ENCODE results near the gene NRDC.
"Not testable (repeated sequence)": the region's sequence is repeated elsewhere in the genome, so short reads cannot be mapped to it uniquely, and the experiment has no call there.

Gene NRDC

DNA sequence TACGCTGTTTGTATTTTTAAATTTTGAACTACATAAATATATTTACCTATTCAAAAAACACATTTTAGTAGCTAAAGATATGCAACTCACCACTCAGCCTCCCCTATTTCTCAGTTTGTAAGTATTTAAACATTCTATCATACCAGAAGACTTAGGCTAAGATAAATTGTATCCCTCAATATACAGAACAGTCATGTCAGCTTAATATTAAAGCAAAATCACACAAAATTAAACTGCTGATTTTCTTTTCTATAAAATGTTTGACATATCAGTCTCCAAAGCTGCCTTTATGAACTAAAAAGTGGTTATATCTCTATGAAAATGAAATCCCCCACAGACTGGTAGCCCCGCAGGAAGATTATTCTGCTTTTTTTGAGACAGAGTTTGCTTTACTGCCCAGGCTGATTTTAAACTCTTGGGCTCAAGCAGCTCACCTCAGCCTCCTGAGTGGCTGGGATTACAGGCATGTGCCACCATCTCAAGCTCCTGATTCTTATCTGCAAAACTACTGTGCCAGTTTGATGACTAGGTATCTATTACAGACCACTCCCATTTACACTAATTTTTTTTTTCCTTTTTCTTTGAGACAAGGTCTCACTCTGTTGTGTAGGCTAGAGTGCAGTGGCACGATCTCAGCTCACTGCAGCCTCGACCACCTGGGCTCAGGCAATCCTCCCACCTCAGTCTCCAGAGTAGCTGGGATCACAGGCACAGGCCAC, 37.6 kb downstream of the NRDC start:
- no peak for DNase-seq

DNA sequence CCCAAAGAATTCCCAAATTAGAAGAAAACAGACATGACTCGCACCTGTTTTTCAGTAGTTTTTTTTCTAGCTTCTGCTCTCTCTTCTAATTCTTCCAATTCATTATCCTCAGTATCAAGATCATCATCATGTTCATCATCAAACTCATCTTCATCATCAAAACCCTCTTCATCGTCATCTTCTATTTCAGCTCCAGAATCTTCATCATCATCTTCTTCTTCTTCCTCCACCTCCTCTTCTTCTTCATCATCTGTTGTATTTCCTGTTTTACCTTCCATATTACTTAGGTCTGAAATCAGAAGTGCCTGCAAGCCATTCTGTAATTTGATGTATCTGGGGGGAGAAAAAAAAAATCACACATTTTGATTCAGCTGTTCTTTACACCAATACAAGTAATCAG, 38.3 kb downstream of the NRDC start:
- DNase-seq = no peak

DNA sequence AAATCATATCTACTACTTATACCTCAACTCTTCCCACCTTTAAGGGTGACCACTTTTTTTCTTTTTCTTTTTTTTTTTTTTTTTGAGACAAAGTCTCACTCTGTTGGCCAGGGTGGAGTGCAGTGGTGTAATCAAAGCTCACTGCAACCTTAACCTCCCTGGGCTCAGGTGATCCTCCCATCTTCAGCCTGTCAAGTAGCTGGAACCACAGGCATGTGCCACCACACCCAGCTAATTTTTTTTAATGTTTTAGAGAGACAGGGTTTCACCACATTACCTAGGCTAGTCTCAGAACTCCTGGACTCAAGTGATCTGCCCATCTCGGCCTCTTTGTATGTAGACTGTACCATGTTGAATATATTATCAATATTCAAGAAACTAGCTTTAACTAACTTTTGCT, 39.4 kb downstream of the NRDC start:
- no peak for DNase-seq

DNA sequence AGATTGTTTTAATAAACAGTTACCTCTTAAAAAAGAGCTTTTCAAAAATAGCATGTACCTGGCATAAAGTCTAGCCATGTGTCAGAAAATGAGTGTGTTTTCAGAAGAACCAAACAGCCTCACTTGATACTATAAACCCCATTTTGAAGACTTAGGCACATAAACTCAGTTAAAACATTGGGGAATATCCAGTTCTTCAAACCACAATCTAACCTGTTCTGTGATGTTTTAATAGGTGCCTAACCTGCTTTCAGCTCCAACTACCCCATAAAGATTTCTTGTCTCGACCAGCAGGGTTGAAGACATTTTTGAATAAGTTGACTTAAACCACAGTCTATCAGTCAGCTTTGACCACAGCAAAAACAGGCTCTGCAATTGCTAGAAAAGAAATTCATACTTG, 41.3 kb downstream of the NRDC start:
- DNase-seq = no peak

DNA sequence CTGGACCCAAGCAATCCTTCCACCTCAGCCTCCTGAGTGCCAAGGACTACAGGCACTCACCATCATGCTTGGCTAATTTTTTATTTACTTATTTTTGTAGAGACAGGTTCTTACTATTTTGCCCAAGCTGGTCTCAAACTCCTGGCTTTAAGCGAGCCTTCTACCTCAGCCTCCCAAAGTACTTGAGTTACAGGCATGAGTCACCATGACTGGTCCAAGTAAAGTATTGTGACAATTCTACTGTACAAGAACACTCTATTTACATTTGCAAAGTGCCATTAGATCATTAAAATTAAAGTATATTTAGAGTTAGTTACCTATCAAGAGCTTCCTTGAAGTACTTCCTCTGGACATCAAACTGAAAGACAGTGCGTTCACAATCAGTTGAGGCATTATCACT, 44.8 kb downstream of the NRDC start:
- DNase-seq = no peak

DNA sequence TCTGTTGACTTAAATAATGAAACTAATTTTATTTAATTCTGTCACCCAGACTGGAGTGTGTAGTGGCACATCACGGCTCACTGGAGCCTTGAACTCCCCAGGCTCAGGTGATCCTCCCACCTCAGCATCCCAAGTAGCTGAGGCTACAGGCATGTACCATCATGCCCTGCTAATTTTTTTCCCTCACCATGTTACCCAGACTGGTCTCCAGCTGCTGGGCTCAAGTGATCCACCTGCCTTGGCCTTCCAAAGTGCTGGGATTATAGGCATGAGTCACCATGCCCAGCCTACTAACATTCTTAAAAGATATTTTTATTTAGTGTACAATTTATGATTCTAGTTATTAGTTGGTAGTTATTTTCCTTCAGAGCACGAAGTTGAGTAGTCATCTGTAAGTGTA, 49.5 kb downstream of the NRDC start:
- no peak for DNase-seq

DNA sequence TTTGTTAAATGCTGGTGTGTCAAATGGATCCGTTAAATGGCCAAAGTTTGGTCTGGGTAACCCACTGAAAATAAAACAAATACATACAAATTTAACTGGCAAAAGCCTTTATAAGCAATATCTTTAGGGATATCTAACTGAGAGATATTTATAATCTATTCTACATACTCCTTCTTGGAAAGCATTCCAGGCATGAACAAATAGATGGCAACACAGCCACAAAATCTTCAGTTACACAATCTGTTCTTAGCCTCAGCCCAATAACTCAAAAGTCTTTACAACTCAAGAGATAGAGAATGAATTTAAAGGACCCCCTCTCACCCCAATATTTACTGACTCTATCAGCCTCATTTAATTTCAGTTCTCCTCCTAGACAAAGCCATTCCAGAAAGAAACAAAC, 58.7 kb downstream of the NRDC start:
- no peak for DNase-seq

DNA sequence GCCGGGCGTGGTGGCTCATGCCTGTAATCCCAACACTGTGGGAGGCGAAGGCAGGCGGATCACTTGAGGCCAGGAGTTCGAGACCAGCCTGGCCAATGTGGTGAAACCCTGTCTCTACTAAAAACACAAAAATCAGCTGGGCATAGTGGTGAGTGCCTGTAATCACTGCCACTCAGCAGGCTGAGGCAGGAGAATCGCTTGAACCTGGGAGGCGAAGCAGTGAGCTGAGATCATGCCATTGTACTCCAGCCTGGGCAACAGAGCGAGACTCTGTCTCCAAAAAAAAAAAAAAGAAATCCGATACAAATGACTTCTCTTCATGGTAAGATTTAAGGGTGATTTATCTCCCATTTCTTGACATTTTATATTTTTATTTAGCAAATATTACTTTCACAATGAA, 59.5 kb downstream of the NRDC start:
- not testable (repeated sequence) for DNase-seq

DNA sequence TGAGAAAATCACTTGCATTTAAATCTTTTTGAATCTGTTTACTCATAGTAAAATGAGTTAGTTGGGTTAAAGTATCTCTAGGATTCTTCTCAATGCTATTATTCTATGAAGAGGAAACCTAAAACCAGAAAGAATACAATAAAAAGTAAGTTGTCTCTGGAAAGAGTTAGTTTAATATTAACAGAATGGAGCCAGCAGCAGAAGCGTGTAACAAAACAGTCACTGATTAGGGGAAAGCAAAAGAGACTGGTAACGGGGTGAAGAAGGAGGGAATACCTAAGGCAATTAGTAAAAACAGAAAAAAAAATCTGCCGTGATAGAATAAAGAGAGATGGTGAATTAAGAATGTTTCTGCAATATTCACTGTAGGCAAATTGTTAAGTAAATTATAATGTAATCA, 60.0 kb downstream of the NRDC start:
- no peak for DNase-seq

DNA sequence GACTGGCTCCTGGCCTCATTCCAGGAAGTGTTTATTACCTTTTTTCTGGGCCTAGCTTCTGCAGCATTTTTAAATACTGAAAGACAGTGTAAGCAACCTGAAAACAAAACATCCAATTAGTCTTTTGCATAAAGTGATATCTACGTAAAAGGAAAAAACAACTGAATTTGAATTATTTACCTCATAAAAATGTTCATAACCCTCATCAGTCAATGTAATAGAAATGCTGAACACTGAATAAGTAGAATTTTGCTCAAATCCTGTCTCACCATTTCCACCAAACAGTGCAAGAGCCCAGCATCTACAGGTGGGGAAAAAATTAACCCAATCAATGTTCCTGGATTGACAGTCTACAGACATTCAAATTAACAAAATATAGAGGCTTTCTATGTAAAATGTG, 64.0 kb downstream of the NRDC start:
- DNase-seq = no peak

DNA sequence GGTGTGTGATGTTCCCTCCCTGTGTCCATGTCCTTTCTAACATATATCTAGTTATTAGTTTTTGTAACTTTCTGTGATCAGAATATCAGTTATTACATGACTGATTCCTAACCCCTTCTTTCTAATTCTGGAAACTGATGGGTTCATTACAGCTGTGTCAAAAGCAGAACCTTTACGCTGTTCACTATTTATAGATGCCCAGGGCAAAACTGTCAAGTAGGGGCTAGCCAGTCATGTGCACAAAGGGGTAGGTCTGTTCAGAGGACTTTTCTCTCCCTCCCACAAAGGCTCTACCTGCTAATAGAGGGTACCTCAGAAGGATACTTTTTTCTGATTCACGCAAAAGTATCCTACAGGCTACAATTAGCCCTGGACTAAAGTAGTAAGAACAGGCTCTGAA, 79.2 kb downstream of the NRDC start:
- DNase-seq = no peak

DNA sequence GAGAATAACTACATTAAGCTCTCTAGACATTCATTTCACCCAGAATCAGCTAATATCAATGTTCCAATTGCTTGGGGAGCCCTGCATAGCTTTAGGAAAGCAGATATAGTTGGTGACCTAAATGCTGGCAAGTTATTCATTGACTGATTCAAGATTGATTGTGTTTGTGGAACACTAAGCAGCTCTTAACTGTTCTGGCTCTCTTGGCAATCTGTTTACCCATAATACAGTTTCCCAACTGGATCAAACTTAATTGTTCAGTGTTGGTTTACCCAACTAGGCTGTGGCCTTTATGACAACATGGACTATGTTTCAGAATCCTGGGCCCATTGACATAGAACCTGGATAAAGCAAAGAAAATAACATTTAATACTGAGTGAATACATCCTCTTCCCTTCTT, 83.7 kb downstream of the NRDC start:
- DNase-seq = no peak

DNA sequence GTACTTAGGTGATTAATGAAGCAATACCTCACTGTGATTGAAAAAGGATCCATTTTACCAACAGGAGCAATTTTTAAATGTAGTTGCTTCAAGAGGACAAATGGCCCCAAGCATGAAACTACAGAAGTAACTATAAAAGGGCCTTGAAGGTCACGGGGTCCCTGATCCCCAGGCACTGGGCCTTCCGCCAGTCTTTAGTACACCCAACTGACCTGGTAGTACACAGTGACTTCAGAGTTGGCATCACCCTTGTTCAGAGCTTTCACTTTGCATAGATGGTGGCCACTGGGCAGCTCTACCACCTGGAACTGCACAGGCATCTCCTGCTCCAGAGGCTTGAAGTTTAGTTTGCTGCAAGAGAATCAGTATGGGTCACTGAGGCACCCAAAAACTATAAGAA, 84.3 kb downstream of the NRDC start:
- DNase-seq = no peak

DNA sequence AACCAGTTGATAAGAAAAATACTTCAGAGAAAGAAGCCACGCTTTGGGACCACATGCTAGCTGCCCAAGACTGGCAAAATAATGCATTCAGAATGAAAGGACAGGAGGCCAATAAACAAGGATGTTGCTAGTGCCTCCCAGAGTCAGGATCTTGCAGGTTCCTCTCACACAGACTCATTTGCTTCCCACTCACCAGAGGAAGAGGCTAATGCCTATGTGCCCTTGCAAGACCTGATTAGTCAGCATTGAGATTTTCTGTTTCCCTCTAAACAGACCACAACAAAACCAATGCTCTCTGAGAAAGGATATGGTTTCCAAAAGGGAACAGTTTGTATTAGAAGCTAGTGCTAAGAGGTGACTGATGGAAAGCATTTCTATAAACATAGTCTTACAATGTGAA, 85.7 kb downstream of the NRDC start:
- no peak for DNase-seq

DNA sequence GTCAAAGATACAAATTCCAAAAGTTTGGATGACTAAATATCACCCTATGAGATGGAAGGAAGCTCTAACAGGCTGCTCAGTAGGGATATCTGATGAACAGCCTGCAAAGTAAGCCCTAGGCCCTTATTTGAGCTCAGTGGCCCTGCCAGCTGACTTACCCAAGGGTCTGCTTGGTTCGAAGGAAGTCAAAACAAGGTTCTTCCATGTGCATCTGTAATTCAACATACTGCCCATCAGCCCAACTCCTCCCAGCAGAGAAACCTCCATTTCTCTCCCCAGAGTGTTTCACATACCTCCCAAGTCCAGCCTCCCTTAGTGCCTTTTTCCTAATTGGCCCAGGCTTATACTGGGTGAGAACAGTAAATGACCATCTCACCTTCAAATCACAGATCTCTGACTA, 86.6 kb downstream of the NRDC start:
- DNase-seq = no peak

DNA sequence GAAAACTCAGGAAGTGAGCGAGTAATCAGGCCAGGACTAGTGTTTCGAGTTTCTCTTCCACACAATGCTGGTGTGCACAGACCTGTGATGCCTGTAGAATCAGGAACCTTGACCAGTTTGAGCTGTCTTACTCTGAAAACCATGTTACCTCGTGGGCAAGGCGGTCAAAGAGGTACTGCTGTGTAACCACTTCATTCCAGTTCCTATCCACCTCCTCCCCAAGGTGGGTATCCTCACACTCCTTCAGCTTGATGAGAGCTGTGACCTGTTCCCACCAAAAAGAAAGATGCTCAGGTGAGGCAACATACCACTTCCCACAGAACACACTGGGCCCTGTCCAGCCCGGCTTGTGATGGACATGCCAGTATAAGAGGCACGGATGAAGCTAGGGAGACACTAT, 88.1 kb downstream of the NRDC start:
- DNase-seq = no peak

DNA sequence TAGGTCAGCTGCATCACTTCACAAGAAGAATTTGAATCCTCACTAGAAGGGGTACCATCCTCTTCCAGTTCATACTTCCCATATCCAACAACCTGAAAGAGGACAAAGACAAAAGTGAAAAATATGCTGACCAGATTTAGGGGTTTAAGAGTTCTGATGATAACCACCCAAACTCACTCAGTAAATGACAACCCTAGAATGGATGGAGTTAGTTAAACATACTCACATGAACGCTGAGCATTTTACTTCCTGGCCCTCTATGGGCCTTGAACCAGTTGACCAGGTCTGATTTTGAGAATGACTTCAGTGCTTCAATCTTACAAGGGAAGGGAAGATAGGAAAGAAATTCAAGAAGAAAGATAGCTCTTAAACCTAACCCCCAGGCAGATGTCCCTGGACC, 89.2 kb downstream of the NRDC start:
- no peak for DNase-seq

DNA sequence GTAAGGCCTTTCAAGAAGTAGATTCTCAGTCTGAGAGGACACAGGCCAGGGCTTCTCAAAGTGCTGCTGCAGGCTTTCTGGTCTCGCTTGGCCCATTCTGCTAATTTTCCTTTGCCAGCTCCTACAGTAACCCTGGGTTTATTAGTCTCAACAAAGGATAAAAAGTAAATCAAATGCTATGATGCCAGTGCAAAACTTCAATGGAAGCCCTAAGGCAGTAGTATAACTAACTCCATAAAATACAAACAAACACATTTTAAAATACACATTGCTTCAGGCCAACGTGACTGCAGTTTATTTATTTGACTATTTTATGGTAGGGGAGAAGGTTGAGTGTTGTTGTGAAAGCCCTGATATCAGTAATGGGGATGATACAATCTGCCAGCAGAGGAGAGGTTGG, 89.6 kb downstream of the NRDC start:
- no peak for DNase-seq

DNA sequence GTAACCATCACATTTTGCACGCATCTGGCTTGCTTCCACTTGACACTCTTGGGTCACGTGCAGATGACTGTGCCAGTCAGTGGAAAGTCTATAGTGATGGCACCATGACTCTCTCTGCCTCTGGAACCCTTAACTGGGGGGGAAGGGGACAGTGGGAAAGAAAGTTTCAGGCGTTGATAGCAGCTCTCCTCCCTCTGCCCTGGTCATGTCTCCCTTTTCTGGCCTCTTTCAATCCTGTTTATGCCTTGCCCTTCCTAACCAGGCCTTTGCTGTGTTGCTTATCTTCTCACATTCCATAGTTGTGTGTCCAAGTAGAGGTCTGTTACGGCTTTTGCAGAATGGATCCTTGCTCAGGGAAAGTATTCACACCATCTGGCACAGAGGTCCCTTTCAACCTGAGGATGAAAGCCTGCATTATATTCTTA, 93.5 kb downstream of the NRDC start:
- no peak for DNase-seq

DNA sequence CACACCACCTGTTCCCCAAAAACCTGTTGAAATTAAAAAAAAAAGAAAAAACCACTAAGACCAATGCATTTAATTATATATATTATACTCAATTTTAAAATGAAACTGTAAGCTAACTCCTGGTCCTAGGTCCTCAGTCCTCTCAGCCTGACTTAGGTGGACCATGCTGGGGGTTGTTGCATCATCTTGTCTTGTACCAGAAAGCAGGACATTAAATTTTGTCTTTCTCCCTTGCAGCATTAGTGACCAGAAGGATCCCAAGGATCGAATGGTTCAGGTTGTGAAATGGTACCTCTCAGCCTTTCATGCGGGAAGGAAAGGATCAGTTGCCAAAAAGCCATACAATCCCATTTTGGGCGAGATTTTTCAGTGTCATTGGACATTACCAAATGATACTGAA, 97.6 kb downstream of the NRDC start:
- DNase-seq = no peak

DNA sequence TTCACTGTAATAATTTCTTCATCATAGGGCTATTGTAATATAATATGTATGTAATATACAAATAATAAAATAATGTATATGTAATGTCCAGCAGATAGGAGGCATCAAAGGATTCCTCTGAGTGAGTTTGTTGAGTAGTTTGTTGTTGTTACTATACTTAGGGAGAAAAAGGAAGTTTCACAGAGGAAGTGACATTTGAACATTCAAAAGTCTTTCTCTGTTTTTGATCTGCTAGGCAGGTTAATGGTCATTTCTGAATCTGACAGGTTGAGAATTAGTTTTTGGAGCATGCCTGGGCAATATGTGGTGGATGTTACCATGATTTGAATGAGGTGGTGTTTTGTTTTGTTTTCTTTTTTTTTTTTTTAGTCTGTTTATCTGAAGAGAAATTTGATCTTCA, 102.1 kb downstream of the NRDC start:
- no peak for DNase-seq

DNA sequence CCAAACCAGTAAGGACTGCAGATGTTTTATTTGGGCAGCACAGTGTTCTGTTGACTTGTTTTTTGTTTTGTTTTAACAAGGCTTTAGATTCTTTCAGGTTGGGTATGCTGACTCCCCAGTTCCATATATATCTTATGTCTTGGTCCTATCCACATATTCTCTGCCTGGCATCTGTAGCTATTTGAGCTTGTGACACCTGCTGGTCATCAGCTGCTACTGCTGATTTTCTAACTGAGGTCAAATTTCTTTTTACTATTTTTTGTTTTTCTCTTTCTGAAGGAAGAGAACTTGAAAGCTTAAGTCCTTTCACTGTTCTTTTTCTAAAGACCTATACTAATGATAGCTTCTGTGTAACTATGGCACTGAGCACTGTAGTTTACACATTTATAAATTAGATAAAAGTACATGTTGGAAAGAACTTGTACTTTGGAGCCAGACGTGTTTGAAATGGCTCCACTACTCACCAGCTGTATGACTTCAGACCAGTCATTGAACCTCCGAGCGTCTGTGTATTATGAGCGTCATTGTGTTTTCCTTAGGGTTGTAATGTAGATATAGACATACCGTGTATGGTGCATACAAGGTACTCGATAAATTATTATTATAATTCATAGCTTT, 109.4 kb downstream of the NRDC start:
- no peak for DNase-seq

DNA sequence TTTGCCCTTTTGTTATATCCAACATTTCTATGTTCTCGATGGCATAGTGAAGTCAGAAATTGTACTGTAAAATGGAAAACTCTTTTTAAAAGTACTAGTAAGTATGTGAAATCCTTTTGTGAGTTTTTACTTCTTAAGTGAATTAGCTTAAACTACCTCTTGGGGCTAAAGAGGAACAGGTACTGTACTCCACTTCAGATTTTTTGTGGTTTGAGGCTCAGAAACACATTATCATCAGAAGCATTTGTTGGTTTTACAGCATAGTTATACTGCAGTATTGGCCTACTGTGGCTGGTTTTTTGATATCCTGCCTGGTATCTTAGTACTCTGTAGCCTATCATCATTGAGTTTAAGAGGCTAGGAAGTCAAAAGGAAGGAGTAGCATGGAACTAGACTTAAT, 117.2 kb downstream of the NRDC start:
- DNase-seq = no peak

DNA sequence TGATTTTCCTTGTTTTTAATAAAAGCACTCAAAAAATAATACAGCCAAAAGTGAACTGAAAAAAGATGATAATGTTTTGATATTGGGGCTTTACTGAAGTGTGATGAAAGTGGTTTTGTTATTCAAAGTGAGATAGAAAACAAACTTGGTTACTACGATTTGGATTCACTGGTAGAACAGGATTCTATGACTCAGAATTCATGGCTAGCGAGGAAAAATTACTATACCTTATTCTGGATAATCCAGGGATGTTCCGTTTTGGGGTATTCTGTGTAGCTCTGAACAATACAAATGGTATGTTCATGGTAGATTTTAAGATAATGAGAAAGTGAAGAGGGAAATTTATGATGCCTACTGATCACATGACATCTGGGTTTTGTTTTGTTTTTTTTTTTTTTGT, 117.7 kb downstream of the NRDC start:
- no peak for DNase-seq

DNA sequence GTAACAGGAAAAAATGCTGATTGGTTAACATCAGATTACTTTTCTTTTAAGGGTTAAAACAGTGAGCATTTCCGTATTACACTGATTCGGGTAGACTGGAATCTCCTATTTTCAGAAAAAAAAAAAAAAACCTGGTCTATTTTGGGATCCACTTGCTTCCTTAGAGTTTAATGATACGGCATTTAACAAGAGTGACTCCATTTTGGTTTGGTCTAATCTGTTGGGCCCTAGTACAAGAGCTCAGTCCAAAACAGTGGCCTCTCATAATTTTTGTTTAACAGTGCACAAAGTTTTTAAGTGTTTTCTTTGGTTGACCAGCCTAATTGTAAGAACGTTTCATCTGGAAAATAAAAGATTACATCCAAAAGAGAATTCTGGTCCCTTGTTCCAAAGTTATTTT, 120.2 kb downstream of the NRDC start:
- no peak for DNase-seq

All from NCI-H1436 treated with DMSO at 0.1 percent for 48 hours (cell line).